Suprapubic skin (tissue), 4 donors: Measurements from ENCODE around the gene FLT4.
"Not testable (repeated sequence)": the region's sequence is repeated elsewhere in the genome, so short reads cannot be mapped to it uniquely, and the experiment has no call there.

Experiments used
- EP300 ChIP-seq: sonication (generic); formaldehyde crosslinking; IDR thresholded peaks from one replicate; pipeline ENCODE4 v1.6.1; 2017; ENCODE audit warnings: antibody characterized with exemption
- POLR2A ChIP-seq, 2 donors: fragments of 450-650 bp; IDR thresholded peaks; one replicate each; pipeline ENCODE4 v1.6.1; 2017; ENCODE audit warnings: antibody characterized with exemption in 2 of 2, mild to moderate bottlenecking in 2 of 2, moderate library complexity in 2 of 2
- POLR2AphosphoS5 ChIP-seq, 3 donors: sonication (generic); formaldehyde crosslinking; IDR thresholded peaks; one replicate each; pipeline ENCODE4 v1.6.1; 2017; ENCODE audit warnings: antibody characterized with exemption in 3 of 3
- TF ChIP-seq, protein P1 (sequence below), 2 donors: fragments of 200-600 bp in 1 of 2; fragments of 450-650 bp in 1 of 2; sonication (generic) in 1 of 2; IDR thresholded peaks; one replicate each; pipeline ENCODE4 v1.5.1; 2016 to 2019; ENCODE audit warnings: antibody characterized with exemption in 2 of 2, mild to moderate bottlenecking in 1 of 2, moderate library complexity in 1 of 2

DNA sequence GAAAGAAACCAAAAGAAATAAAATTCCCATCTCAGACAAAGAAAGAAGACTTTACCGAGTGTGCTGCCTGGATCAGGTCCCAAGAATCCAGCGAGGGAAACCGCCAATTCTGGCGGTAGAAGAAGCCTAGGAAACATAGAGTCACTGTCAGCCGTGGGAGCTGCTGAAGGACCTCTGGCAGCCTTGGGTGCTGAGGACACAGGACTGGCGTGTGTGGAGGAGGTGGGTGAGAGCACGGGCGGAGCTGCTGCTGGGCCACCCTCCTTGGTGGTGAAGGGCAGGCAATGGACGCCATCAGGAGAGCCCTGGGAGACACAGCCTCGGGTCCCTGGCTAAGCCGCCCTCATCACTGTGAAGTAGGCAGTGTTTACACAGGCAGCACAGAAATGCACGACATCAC lies 37.4 kb upstream of the FLT4 start:
- TF ChIP-seq, protein P1, sequence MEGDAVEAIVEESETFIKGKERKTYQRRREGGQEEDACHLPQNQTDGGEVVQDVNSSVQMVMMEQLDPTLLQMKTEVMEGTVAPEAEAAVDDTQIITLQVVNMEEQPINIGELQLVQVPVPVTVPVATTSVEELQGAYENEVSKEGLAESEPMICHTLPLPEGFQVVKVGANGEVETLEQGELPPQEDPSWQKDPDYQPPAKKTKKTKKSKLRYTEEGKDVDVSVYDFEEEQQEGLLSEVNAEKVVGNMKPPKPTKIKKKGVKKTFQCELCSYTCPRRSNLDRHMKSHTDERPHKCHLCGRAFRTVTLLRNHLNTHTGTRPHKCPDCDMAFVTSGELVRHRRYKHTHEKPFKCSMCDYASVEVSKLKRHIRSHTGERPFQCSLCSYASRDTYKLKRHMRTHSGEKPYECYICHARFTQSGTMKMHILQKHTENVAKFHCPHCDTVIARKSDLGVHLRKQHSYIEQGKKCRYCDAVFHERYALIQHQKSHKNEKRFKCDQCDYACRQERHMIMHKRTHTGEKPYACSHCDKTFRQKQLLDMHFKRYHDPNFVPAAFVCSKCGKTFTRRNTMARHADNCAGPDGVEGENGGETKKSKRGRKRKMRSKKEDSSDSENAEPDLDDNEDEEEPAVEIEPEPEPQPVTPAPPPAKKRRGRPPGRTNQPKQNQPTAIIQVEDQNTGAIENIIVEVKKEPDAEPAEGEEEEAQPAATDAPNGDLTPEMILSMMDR (IDR thresholded peaks at IDR 0.05), result not testable (repeated sequence)
- TF ChIP-seq POLR2A (IDR thresholded peaks at IDR 0.05); POLR2AphosphoS5 (IDR thresholded peaks at IDR 0.05); EP300: not testable (repeated sequence)
